Measurements from ENCODE around the gene C20orf204.

Gene C20orf204

DNA sequence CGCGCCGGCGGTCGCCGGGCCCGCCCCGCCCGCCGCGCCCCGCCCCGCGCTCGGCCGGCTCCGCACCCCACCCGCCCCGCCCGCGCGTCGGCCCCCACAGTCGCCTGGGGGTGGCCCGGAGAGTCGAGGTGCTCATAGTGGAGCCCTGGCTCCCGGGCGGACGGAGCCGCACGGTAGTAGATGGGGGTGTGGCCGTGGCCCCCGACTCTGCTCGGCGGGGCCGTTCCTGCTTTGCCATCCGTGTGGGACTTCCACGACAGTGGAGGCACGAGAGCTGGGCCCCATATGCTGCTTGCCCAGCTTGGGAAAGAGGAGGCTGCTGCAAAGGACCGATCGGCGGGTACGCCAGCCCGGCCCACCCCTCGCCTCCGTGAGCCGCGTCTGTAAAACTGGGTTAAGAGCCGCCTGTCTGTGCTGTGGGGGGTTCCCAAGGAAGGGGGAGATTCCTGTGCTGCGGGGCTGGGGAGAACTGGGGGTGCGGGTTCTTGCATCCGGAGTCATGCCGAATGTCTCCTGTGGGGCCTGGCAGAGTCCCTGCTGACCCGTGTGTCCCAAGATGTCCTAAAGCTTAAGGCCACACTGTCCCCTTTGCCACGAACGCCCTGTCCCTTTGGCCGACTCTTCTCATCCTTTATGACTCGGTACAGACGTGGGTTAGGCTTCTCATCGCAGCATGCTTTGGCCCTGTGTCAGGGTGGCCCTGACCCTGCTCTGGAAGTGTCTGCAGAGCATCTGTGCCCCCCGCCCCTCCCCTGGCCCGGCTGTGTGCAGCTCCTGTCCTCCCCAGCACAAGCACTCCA, 44.2 kb downstream of the C20orf204 start, which contains the start of gene OPRL1:
Gene OPRL1, plus strand, starts transcription at position 70 of the 800 bp plus-strand sequence. CDS start 12,639 bp downstream, outside the sequence.
- Histone ChIP-seq H3K27ac (peak within 1 kb of the TSS; percentile 69 to 80), H3K4me3 (peak within 1 kb of the TSS; percentile 65 to 68), H3K27me3 (peaks cover 3 to 20% of the 10 kb centered on the region in 2 donors), H3K36me3 (peaks cover 0 to 2% (median 0%) of the 10 kb centered on the region in 3 donors), H3K4me1 (peaks cover 0 to 69% (median 42%) of the 10 kb centered on the region in 4 donors), H3K9me3 (no peaks in the 10 kb centered on the region)
- intact Hi-C loops (cut with DNase I; ENCODE audit: low total_unique reads): no loop called here
- no peak for DNase-seq
- TF ChIP-seq, protein P1, sequence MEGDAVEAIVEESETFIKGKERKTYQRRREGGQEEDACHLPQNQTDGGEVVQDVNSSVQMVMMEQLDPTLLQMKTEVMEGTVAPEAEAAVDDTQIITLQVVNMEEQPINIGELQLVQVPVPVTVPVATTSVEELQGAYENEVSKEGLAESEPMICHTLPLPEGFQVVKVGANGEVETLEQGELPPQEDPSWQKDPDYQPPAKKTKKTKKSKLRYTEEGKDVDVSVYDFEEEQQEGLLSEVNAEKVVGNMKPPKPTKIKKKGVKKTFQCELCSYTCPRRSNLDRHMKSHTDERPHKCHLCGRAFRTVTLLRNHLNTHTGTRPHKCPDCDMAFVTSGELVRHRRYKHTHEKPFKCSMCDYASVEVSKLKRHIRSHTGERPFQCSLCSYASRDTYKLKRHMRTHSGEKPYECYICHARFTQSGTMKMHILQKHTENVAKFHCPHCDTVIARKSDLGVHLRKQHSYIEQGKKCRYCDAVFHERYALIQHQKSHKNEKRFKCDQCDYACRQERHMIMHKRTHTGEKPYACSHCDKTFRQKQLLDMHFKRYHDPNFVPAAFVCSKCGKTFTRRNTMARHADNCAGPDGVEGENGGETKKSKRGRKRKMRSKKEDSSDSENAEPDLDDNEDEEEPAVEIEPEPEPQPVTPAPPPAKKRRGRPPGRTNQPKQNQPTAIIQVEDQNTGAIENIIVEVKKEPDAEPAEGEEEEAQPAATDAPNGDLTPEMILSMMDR (IDR thresholded peaks at IDR 0.05): no peak

DNA sequence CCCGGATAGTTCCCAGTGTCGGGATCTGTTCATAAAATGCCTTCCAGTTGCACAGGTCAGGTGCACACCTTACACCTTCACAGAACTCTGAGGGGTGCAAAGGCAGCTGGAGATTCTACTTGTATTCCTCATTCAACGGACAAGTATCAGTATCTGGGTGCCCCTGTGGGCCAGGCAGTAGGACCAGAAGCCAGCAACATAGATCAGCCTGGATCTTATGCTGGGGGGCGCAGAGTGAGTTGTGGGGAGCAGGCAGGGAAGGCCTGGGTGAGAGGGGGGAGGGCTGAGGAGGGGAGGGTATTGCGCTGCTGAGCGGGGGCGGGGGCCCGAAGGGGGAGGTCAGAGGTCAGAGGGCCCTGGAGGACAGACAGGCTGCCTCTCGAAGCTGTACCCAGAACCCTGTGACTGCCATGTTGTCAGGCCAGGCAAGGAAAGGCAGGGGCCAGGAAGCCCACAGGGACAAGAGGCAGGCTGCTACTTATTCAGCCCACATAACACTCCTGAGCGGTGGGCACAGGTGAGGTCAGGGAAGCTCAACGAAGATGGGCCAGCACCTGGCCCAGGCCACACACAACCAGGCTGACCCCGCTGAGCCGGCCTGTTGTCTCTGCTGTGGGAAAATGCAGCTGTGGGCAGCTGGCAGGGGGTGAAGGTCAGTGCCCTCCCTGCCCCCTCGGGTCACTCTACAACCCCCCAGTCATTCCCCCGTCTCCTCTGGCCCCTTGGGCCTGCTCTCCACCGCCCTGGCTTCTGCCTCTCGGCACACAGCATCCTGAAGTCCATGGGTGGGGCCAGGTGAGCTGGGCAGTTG, 45.0 kb downstream of the C20orf204 start:
- Histone ChIP-seq H3K36me3 (no peaks in the 10 kb centered on the region), H3K27ac (peak overlapping the region; percentile 61 to 72), H3K9me3 (no peaks in the 10 kb centered on the region), H3K4me3 (peak overlapping the region; percentile 65 to 68), H3K4me1 (peaks cover 0 to 69% (median 38%) of the 10 kb centered on the region in 4 donors), H3K27me3 (peaks cover 3 to 23% of the 10 kb centered on the region in 2 donors)
- DNase-seq: no peak
- intact Hi-C loops (cut with DNase I; ENCODE audit: low total_unique reads): no loop called here
- TF ChIP-seq, protein P1 (IDR thresholded peaks at IDR 0.05): no peak

DNA sequence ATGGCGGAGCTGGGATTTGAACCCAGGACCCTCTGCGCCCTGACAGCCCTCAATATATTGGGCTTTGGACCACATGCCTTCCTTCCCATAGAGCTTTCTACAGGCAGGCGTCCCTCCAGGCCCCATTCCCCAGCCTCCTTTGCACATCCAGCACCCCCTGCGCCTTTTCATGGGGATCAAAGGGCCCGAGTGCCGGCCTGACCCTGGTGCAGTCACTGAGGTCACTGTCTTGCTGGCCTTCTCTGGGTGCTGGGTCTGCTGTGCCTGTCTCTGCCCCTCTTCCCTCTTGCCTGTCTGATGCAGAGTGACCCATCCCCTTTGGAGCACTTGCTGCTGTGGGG, 45.6 kb downstream of the C20orf204 start:
- H3K4me1 ChIP-seq: peaks cover 0 to 63% (median 38%) of the 10 kb centered on the region in 4 donors
- TF ChIP-seq, protein P1 (IDR thresholded peaks at IDR 0.05): no peak
- H3K4me3 ChIP-seq: no peak overlapping the region
- no peak for DNase-seq
- H3K36me3 ChIP-seq: no peaks in the 10 kb centered on the region
- H3K27ac ChIP-seq: no peak overlapping the region
- peaks cover 3 to 26% of the 10 kb centered on the region in 2 donors for H3K27me3 ChIP-seq
- no peaks in the 10 kb centered on the region for H3K9me3 ChIP-seq
- intact Hi-C loops (cut with DNase I; ENCODE audit: low total_unique reads): no loop called here

DNA sequence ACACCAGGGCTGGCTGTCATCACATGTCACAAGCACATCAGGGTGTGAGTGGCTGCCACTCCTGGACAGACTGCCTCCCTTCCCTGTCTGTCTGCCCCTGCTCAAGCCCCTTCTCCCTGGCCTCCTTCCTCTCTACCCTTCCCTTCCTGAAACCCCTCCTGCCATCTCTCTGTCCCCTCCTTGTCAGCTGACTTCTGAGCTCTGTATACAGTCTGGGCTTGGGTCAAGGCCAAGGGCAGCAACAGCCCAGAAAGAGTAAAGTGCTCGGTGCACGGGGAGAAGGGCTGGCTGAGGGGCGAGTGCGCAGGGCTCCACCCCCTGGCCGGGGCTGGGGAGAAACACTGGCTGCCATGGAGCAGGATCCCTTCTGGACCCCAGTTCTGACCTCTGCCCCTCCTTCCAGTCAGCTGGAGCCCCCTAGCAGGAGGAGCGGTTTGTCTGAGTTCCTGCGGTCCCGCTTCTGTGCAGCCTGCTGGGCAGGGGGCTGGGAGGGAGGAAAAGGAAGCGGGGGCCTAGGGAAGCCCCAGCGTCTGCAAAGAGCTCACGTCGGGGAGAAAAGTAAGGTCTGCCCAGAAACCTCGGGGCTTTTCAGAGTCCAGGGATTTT, 46.2 kb downstream of the C20orf204 start:
- TF ChIP-seq, protein P1 (IDR thresholded peaks at IDR 0.05): no peak
- Histone ChIP-seq H3K9me3 (no peaks in the 10 kb centered on the region), H3K36me3 (no peaks in the 10 kb centered on the region), H3K27ac (no peak overlapping the region), H3K4me1 (peaks cover 0 to 59% (median 36%) of the 10 kb centered on the region in 4 donors), H3K27me3 (peaks cover 3 to 29% of the 10 kb centered on the region in 2 donors), H3K4me3 (no peak overlapping the region)
- intact Hi-C loops (cut with DNase I; ENCODE audit: low total_unique reads): no loop called here
- DNase-seq: no peak

DNA sequence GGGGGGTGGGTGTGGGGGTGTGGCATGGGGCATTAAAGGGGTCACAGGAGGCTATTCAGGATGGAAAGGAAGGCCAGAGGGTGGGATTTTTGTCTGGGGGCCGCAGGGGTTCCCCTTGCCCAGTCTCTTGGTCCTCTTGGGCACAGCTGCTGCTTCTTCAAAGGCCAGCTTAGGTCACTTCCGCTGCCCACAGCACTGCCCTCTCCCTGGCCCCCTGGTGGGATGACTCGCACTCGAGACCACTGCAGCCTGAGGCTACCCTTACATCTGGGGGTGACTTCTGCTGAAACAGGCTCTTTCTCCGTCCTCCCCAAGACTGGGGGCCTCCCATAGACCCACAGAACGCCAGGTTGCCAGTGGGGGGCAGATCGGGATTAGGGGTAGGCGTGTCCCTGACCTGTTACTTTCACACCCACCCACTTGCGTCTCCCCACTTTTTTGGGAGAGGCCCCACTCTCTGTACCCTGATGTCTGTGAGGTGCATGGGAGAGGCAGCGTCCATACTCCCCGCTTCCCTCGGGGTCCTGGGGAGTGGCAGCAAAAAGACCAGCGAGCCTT, 46.9 kb downstream of the C20orf204 start:
- Histone ChIP-seq H3K4me3 (peak overlapping the region; percentile 46 to 57), H3K36me3 (no peaks in the 10 kb centered on the region), H3K9me3 (no peaks in the 10 kb centered on the region), H3K4me1 (peaks cover 0 to 52% (median 29%) of the 10 kb centered on the region in 4 donors), H3K27me3 (peaks cover 3 to 33% of the 10 kb centered on the region in 2 donors), H3K27ac (no peak overlapping the region)
- no peak for DNase-seq
- intact Hi-C loops (cut with DNase I; ENCODE audit: low total_unique reads): no loop called here
- TF ChIP-seq, protein P1 (IDR thresholded peaks at IDR 0.05): no peak
